ENCODE measurements around the gene CRHR1.

The CRHR1 gene

DNA sequence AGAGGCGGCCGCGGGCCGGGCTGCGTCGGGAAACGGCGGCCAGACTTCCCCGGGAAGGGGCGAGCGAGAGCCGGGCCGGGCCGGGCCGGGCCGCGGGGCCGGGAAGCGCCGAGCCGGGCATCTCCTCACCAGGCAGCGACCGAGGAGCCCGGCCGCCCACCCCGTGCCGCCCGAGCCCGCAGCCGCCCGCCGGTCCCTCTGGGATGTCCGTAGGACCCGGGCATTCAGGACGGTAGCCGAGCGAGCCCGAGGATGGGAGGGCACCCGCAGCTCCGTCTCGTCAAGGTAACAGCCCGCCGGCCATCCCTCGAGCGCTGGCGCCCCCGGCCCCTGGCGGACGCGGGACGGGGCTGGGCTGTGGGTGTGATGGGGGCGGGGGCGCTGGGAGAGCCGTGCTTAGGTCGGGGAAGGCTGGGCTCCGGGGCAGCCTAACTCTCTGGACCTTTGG is at the start of gene CRHR1:
CRHR1 (plus strand) TSS at position 28 of the 448 bp plus-strand sequence; CDS start at position 253, 225 bp downstream.
- Histone ChIP-seq H3K27ac (no peak within 1 kb of the TSS), H3K4me1 (ENCODE audit: control insufficient read depth in 1 of 2, insufficient read depth in 1 of 2, low read depth in 1 of 2, low read length in 1 of 2) (peaks cover 0 to 4% of the 10 kb centered on the region in 2 experiments), H3K9me3 (no peaks in the 10 kb centered on the region), H3K27me3 (peaks cover 100% of the 10 kb centered on the region), H3K36me3 (no peaks in the 10 kb centered on the region), H3K4me3 (ENCODE audit: low read depth in 1 of 2, low read length in 1 of 2) (no peak within 1 kb of the TSS)
- TF ChIP-seq, protein P1, sequence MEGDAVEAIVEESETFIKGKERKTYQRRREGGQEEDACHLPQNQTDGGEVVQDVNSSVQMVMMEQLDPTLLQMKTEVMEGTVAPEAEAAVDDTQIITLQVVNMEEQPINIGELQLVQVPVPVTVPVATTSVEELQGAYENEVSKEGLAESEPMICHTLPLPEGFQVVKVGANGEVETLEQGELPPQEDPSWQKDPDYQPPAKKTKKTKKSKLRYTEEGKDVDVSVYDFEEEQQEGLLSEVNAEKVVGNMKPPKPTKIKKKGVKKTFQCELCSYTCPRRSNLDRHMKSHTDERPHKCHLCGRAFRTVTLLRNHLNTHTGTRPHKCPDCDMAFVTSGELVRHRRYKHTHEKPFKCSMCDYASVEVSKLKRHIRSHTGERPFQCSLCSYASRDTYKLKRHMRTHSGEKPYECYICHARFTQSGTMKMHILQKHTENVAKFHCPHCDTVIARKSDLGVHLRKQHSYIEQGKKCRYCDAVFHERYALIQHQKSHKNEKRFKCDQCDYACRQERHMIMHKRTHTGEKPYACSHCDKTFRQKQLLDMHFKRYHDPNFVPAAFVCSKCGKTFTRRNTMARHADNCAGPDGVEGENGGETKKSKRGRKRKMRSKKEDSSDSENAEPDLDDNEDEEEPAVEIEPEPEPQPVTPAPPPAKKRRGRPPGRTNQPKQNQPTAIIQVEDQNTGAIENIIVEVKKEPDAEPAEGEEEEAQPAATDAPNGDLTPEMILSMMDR (IDR thresholded peaks at IDR 0.05): no peak

DNA sequence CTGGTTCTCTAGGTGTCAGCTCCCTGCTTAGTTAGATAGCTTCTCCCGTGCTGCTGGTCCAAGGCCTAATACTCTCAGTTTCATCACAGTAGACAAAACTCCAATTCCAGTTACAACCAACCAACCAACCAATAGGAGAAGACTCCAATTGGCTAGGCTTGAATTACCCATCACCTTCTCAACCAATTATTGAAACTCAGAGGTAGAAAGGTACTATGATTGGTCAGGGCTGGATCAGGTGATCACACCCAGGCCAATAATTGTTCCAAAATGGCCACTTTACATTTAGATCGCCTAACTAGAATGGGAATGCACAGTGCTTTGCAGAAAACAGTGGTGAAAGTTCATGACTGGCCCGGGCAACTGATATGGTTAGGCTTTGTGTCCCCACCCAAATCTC is 49.5 kb upstream of the CRHR1 start:
- TF ChIP-seq, protein P1 (IDR thresholded peaks at IDR 0.05): no peak
- H3K27ac ChIP-seq: no peak overlapping the region
- H3K4me1 ChIP-seq (ENCODE audit: control insufficient read depth in 1 of 2, insufficient read depth in 1 of 2, low read depth in 1 of 2, low read length in 1 of 2): no peaks in the 10 kb centered on the region
- H3K27me3 ChIP-seq: peaks cover 38% of the 10 kb centered on the region
- no peaks in the 10 kb centered on the region for H3K9me3 ChIP-seq
- no peaks in the 10 kb centered on the region for H3K36me3 ChIP-seq
- no peak overlapping the region for H3K4me3 ChIP-seq (ENCODE audit: low read depth in 1 of 2, low read length in 1 of 2)

DNA sequence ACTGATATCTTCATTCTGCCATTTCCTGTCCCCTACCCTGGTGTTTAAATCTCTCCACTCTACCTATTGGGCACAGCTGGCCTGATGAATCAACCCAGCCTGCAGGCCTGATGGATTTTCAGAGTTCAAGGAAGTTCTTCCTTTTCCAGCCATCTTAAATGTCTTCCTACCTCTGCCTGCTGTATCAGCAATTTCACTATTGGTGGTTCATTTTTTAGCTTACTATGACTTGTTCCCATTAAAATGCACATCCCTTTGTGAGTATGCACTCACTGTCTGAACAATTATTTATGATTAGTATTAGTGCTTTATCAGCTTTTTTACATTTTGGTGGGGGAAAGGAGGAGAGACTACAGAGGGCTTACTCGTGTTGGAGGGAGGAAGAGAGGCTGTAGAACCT is 48.6 kb upstream of the CRHR1 start:
- H3K27ac ChIP-seq: no peak overlapping the region
- H3K9me3 ChIP-seq: no peaks in the 10 kb centered on the region
- no peak overlapping the region for H3K4me3 ChIP-seq (ENCODE audit: low read depth in 1 of 2, low read length in 1 of 2)
- no peaks in the 10 kb centered on the region for H3K4me1 ChIP-seq (ENCODE audit: control insufficient read depth in 1 of 2, insufficient read depth in 1 of 2, low read depth in 1 of 2, low read length in 1 of 2)
- H3K36me3 ChIP-seq: no peaks in the 10 kb centered on the region
- TF ChIP-seq, protein P1 (IDR thresholded peaks at IDR 0.05): no peak
- peaks cover 38% of the 10 kb centered on the region for H3K27me3 ChIP-seq

DNA sequence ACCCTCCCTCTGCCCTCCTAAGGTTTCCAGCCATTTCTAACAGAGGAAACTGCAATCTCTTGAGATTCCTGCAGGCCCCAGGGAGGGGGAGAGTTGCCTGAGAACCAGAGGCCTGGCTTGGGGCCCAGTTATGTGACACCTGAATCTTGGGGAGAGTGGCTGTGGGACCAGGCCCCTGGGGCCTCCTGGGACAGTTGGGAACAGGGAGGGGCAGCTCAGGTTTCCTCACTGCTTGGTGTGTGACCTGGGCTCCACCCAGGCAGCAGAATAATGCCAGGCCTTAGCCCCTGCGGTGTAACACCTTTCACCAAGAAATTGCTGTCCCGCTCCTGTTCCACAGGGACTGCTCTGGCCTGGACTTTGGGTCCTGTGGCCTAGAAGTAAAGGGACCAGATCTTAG is 44.3 kb upstream of the CRHR1 start:
- peaks cover 72% of the 10 kb centered on the region for H3K27me3 ChIP-seq
- TF ChIP-seq, protein P1 (IDR thresholded peaks at IDR 0.05): no peak

DNA sequence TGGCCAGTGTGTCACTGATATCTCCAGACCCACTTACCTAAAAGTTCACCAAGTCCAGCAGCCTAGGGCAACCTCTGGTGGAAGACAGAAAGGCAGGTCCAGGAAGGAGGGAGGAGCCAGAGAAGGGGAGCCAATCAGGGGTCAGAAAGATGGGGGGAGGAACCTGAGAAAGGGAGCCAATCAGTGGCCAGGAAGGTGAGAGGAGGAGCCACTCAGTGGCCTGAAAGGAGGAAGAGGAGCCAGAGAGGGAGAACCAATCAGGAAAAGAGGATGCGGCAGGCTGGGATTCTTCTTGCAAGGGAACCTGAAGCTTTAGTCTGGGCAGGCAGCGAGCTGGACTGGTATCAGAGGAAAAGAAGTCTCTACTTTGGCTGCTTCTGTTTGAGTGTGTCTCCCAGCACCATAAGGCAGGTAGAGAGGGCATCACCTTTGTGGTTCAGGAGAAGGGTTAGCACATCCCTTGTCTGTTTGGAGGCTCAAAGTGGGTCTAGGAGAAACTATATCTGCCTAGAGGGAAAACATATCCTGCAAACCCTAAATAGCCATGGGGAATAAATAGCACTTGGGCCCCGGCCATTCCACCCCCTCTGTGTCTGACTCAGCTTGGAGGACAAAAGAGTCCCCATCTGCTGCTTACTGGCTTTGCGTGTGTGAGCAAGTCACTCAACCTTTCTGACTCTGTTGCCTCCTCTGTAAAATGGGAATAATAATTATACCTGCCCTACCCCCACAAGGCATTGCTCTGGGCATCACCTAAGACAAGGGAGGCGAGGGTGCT is 43.4 kb upstream of the CRHR1 start:
- Histone ChIP-seq H3K9me3 (no peaks in the 10 kb centered on the region), H3K4me1 (ENCODE audit: control insufficient read depth in 1 of 2, insufficient read depth in 1 of 2, low read depth in 1 of 2, low read length in 1 of 2) (no peaks in the 10 kb centered on the region), H3K27me3 (peaks cover 70% of the 10 kb centered on the region), H3K4me3 (ENCODE audit: low read depth in 1 of 2, low read length in 1 of 2) (no peak overlapping the region), H3K36me3 (no peaks in the 10 kb centered on the region), H3K27ac (no peak overlapping the region)
- TF ChIP-seq, protein P1 (IDR thresholded peaks at IDR 0.05): no peak

More for the DNA sequence above, 44.3 kb upstream of the CRHR1 start:
- H3K9me3 ChIP-seq: no peaks in the 10 kb centered on the region
- H3K27ac ChIP-seq: no peak overlapping the region
- no peak overlapping the region for H3K4me3 ChIP-seq (ENCODE audit: low read depth in 1 of 2, low read length in 1 of 2)
- no peaks in the 10 kb centered on the region for H3K36me3 ChIP-seq
- H3K4me1 ChIP-seq (ENCODE audit: control insufficient read depth in 1 of 2, insufficient read depth in 1 of 2, low read depth in 1 of 2, low read length in 1 of 2): no peaks in the 10 kb centered on the region
